Hematopoietic multipotent progenitor cell treated with erythropoietin and hydrocortisone succinate and interleukin-3 and kit ligand, for 6 days (in vitro differentiated cells): ENCODE results near the gene HOXB13.
"Not testable (repeated sequence)": the region's sequence is repeated elsewhere in the genome, so short reads cannot be mapped to it uniquely, and the experiment has no call there.

Source experiments
- DNase-seq: peaks from one replicate; pipeline ENCODE4 v3.0.0-alpha.2; 2015

Gene HOXB13

GRCh38 chr17:48726114-48726915 is 2.2 kb downstream of the HOXB13 start:
- DNase-seq, result no peak

- DNase-seq, result no peak
Measured at GRCh38 chr17:48725288-48726064, 3.1 kb downstream of the HOXB13 start.

GRCh38 chr17:48725004-48725287 is 3.6 kb downstream of the HOXB13 start:
- DNase-seq, result no peak

- DNase-seq, result peak; percentile 94
Measured at GRCh38 chr17:48724251-48725003, 4.1 kb downstream of the HOXB13 start.

GRCh38 chr17:48723423-48724250 is 4.9 kb downstream of the HOXB13 start:
- no peak for DNase-seq

- no peak for DNase-seq
Measured at GRCh38 chr17:48722915-48723422, 5.6 kb downstream of the HOXB13 start, which contains the start of gene PRAC2. Gene PRAC2, plus strand, starts transcription at chr17:48723185. Its CDS starts 1,226 bp downstream, at chr17:48724411.

GRCh38 chr17:48722201-48722907 is 6.2 kb downstream of the HOXB13 start, which contains the start of gene PRAC1:
Gene PRAC1, minus strand, starts transcription at chr17:48722518. Its CDS starts 126 bp downstream, at chr17:48722392.
- no peak for DNase-seq

GRCh38 chr17:48721009-48721402 is 7.5 kb downstream of the HOXB13 start:
- DNase-seq, result no peak

- DNase-seq, result no peak
Measured at GRCh38 chr17:48720266-48721008, 8.1 kb downstream of the HOXB13 start.

- no peak for DNase-seq
Measured at GRCh38 chr17:48719642-48720265, 8.8 kb downstream of the HOXB13 start.

- no peak for DNase-seq
Measured at GRCh38 chr17:48718761-48719641, 9.5 kb downstream of the HOXB13 start.

- DNase-seq, result no peak
Measured at GRCh38 chr17:48718227-48718760, 10.3 kb downstream of the HOXB13 start.

GRCh38 chr17:48717367-48718226 is 11.0 kb downstream of the HOXB13 start:
- no peak for DNase-seq

- DNase-seq, result not testable (repeated sequence)
Measured at GRCh38 chr17:48716549-48716948, 12.0 kb downstream of the HOXB13 start.

- DNase-seq, result no peak
Measured at GRCh38 chr17:48715496-48716399, 12.8 kb downstream of the HOXB13 start.

- DNase-seq, result no peak
Measured at GRCh38 chr17:48711128-48711527, 17.4 kb downstream of the HOXB13 start.
